ENCODE results near the gene PTPN9. TPM values are rescaled to one million over a fixed set of nuclear protein-coding genes. Genes with fewer than 3 reads are reported as not detected.

Gene PTPN9
- total and polyA plus RNA-seq, 2 experiments from 2014 or later = 19.9 to 30.6 TPM

- TF ChIP-seq EZH2phosphoT487 (IDR thresholded peaks at IDR 0.05; ENCODE audit: insufficient read depth, low read depth) (no peak), EZH2 (IDR thresholded peaks at IDR 0.05; ENCODE audit: insufficient read depth, poor library complexity, severe bottlenecking) (no peak)
- Histone ChIP-seq H3K4me3 (peak overlapping the region; percentile 87), H3K9ac (peak overlapping the region; percentile 94), H3K4me2 (ENCODE audit: unreplicated experiment) (peak overlapping the region; percentile 92), H3K9me2 (ENCODE audit: insufficient read depth) (no peaks in the 10 kb centered on the region), H4K20me1 (ENCODE audit: insufficient read depth) (0 out of 2 replicates have a peak, but pooled peaks cover 9% of the 10 kb centered on the region), H3F3A (ENCODE audit: insufficient read depth) (peaks cover 20% of the 10 kb centered on the region), H3K9me3 (ENCODE audit: low read depth) (no peaks in the 10 kb centered on the region), H3K4me1 (ENCODE audit: insufficient read depth) (peaks cover 13% of the 10 kb centered on the region), H3K36me3 (ENCODE audit: low read depth) (no peaks in the 10 kb centered on the region), H3K79me2 (ENCODE audit: insufficient read depth) (peaks cover 48% of the 10 kb centered on the region), H2AFZ (peak overlapping the region; percentile 81), H3K27ac (peak overlapping the region; percentile 76), H3K27me3 (replicated peaks; ENCODE audit: insufficient read depth) (no peaks in the 10 kb centered on the region)
- in situ Hi-C loops (cut with MboI) = no loop called here
- peak; percentile 68 for DNase-seq
- 0 to 1% methylated on average over 57 to 69 of the region's 77 CpGs for WGBS, 2 experiments (ENCODE audit: low coverage in 1 of 2, low lambda C conversion rate in 2 of 2, missing lambda C conversion rate in 2 of 2)
These were observed 755 bp downstream of the PTPN9 start for GRCh38 chr15:75578173-75578947.

GRCh38 chr15:75577401-75578172 is 1.5 kb downstream of the PTPN9 start:
- peak overlapping the region; percentile 94 for H3K9ac ChIP-seq
- WGBS, 2 experiments (ENCODE audit: low coverage in 1 of 2, low lambda C conversion rate in 2 of 2, missing lambda C conversion rate in 2 of 2) = 2% methylated on average over 13 of the region's 13 CpGs
- H3K9me3 ChIP-seq (ENCODE audit: low read depth) = no peaks in the 10 kb centered on the region
- peaks cover 24% of the 10 kb centered on the region for H3F3A ChIP-seq (ENCODE audit: insufficient read depth)
- 0 out of 2 replicates have a peak, but pooled peaks cover 9% of the 10 kb centered on the region for H4K20me1 ChIP-seq (ENCODE audit: insufficient read depth)
- H2AFZ ChIP-seq = peak overlapping the region; percentile 81
- no peaks in the 10 kb centered on the region for H3K36me3 ChIP-seq (ENCODE audit: low read depth)
- DNase-seq = peak; percentile 51
- peak overlapping the region; percentile 76 for H3K27ac ChIP-seq
- in situ Hi-C loops (cut with MboI) = no loop called here
- TF ChIP-seq EZH2 (IDR thresholded peaks at IDR 0.05; ENCODE audit: insufficient read depth, poor library complexity, severe bottlenecking) (no peak), EZH2phosphoT487 (IDR thresholded peaks at IDR 0.05; ENCODE audit: insufficient read depth, low read depth) (no peak)
- H3K4me1 ChIP-seq (ENCODE audit: insufficient read depth) = peaks cover 21% of the 10 kb centered on the region
- H3K27me3 ChIP-seq (replicated peaks; ENCODE audit: insufficient read depth) = no peaks in the 10 kb centered on the region
- H3K79me2 ChIP-seq (ENCODE audit: insufficient read depth) = peaks cover 56% of the 10 kb centered on the region
- H3K9me2 ChIP-seq (ENCODE audit: insufficient read depth) = no peaks in the 10 kb centered on the region
- peak overlapping the region; percentile 87 for H3K4me3 ChIP-seq
- H3K4me2 ChIP-seq (ENCODE audit: unreplicated experiment) = peak overlapping the region; percentile 92

- H4K20me1 ChIP-seq (ENCODE audit: insufficient read depth) = 0 out of 2 replicates have a peak, but pooled peaks cover 9% of the 10 kb centered on the region
- no peaks in the 10 kb centered on the region for H3K9me3 ChIP-seq (ENCODE audit: low read depth)
- no peaks in the 10 kb centered on the region for H3K27me3 ChIP-seq (replicated peaks; ENCODE audit: insufficient read depth)
- H3K9me2 ChIP-seq (ENCODE audit: insufficient read depth) = no peaks in the 10 kb centered on the region
- no peak for DNase-seq
- WGBS, 2 experiments (ENCODE audit: low coverage in 1 of 2, low lambda C conversion rate in 2 of 2, missing lambda C conversion rate in 2 of 2) = 90 to 96% methylated on average over 5 of the region's 5 CpGs
- H3K9ac ChIP-seq = no peak overlapping the region
- no peak overlapping the region for H3K4me2 ChIP-seq (ENCODE audit: unreplicated experiment)
- H3K27ac ChIP-seq = peak overlapping the region; percentile 46; the same call in 1 of the 2 replicates
- H3K4me1 ChIP-seq (ENCODE audit: insufficient read depth) = peaks cover 31% of the 10 kb centered on the region
- no peaks in the 10 kb centered on the region for H3K36me3 ChIP-seq (ENCODE audit: low read depth)
- H3K4me3 ChIP-seq = no peak overlapping the region
- H3K79me2 ChIP-seq (ENCODE audit: insufficient read depth) = peaks cover 94% of the 10 kb centered on the region
- TF ChIP-seq EZH2 (IDR thresholded peaks at IDR 0.05; ENCODE audit: insufficient read depth, poor library complexity, severe bottlenecking) (no peak), EZH2phosphoT487 (IDR thresholded peaks at IDR 0.05; ENCODE audit: insufficient read depth, low read depth) (no peak)
- peaks cover 23% of the 10 kb centered on the region for H3F3A ChIP-seq (ENCODE audit: insufficient read depth)
- in situ Hi-C loops (cut with MboI) = no loop called here
- H2AFZ ChIP-seq = no peak overlapping the region
These were observed 5.3 kb downstream of the PTPN9 start for GRCh38 chr15:75573648-75574384.

All from GM23248 (cell line).